Measurements from ENCODE around the gene MOV10.

DNA sequence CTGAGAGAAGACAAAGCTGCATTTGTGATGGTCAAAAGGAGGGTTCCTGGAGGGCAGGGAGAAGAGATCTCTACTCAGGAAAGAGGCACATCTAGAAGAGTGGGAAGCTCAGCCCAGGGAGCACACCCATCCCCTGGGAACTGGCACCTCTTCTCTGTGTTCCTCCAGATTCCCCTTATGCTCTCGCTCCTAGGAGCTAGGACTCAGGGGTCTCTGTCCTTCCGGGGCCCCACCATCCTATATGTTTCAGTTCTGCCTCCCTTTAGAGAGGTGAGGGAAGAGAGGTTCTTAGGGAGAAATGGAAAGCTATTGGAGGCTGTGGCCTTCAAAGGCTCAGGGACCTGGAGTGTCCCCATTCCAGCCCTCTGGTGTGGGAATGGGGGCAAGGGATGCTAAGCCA lies 45.2 kb downstream of the MOV10 start:
- TF ChIP-seq, protein P1, sequence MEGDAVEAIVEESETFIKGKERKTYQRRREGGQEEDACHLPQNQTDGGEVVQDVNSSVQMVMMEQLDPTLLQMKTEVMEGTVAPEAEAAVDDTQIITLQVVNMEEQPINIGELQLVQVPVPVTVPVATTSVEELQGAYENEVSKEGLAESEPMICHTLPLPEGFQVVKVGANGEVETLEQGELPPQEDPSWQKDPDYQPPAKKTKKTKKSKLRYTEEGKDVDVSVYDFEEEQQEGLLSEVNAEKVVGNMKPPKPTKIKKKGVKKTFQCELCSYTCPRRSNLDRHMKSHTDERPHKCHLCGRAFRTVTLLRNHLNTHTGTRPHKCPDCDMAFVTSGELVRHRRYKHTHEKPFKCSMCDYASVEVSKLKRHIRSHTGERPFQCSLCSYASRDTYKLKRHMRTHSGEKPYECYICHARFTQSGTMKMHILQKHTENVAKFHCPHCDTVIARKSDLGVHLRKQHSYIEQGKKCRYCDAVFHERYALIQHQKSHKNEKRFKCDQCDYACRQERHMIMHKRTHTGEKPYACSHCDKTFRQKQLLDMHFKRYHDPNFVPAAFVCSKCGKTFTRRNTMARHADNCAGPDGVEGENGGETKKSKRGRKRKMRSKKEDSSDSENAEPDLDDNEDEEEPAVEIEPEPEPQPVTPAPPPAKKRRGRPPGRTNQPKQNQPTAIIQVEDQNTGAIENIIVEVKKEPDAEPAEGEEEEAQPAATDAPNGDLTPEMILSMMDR (IDR thresholded peaks at IDR 0.05; ENCODE audit: borderline replicate concordance, extremely low read depth, low read length, poor library complexity, severe bottlenecking): no peak
- no peak for TF ChIP-seq EZH2 (IDR thresholded peaks at IDR 0.05; ENCODE audit: borderline replicate concordance, low read depth, low read length, severe bottlenecking)

Measured in DND-41 (cell line).